Lung (tissue), 12 donors: ENCODE measurements around the gene HAND1. TPM values are rescaled to one million over a fixed set of nuclear protein-coding genes. Genes with fewer than 3 reads are reported as not detected.

Experiments
- ATAC-seq: fragments of 200-7000 bp; cut with Tn5 transposase; one replicate; pipeline ENCODE4 v1.9.1; 2020; ENCODE audit warnings: moderate number of reproducible peaks; ENCODE audit not compliant: insufficient read depth, low FRiP score
- DNase-seq, 3 donors: peaks; one replicate each; pipeline ENCODE4 v3.0.0-alpha.2; 2013 to 2017
- H3K27ac ChIP-seq, 2 donors: one replicate each; pipeline ENCODE4 v1.5.1; 2013; ENCODE audit warnings: mild to moderate bottlenecking in 2 of 2, moderate library complexity in 2 of 2, control low read depth in 1 of 2, inconsistent platforms in 1 of 2, low read depth in 1 of 2, low read length in 1 of 2
- H3K27me3 ChIP-seq, 3 donors: one replicate each; pipeline ENCODE4 v1.5.1; 2013; ENCODE audit warnings: low read length in 2 of 3; ENCODE audit not compliant: control insufficient read depth in 3 of 3, insufficient read depth in 3 of 3
- H3K36me3 ChIP-seq, 4 donors: one replicate each; pipeline ENCODE4 v1.5.1; 2013; ENCODE audit warnings: low read length in 4 of 4, mild to moderate bottlenecking in 1 of 4, moderate library complexity in 1 of 4; ENCODE audit not compliant: control insufficient read depth in 4 of 4, insufficient read depth in 4 of 4
- H3K4me1 ChIP-seq, 5 donors: one replicate each; pipeline ENCODE4 v1.5.1; 2013; ENCODE audit warnings: low read length in 5 of 5, mild to moderate bottlenecking in 2 of 5, moderate library complexity in 1 of 5; ENCODE audit not compliant: control insufficient read depth in 5 of 5, insufficient read depth in 5 of 5
- H3K4me3 ChIP-seq: one replicate; pipeline ENCODE4 v1.5.1; 2013; ENCODE audit warnings: mild to moderate bottlenecking, control low read depth, moderate library complexity
- H3K9ac ChIP-seq, 2 donors: one replicate each; pipeline ENCODE4 v1.5.1; 2013; ENCODE audit warnings: low read length in 2 of 2, control low read depth in 1 of 2; ENCODE audit not compliant: insufficient read depth in 1 of 2
- H3K9me3 ChIP-seq, 4 donors: one replicate each; pipeline ENCODE4 v1.5.1; 2013; ENCODE audit warnings: low read length in 3 of 4, mild to moderate bottlenecking in 1 of 4, moderate library complexity in 1 of 4; ENCODE audit not compliant: control insufficient read depth in 4 of 4, insufficient read depth in 3 of 4
- WGBS, 2 donors: extraction: QIAGEN DNeasy Blood & Tissue Kit; methylation state at CpG; one replicate each; pipeline ENCODE4 v1.1.7; 2013; 5-methylcytosine and 5-hydroxymethylcytosine counted together
- polyA plus RNA-seq, 2 donors: library from polyadenylated mRNA; stranded (reverse); fragments of 200-250 nt; gene quantifications; one replicate each; pipeline ENCODE4 v1.2.1, GENCODE V29; 2013
- total RNA-seq, 2 donors: library from RNA; depleted of rRNA in 1 of 2; stranded (reverse); fragments of >200 nt in 1 of 2; gene quantifications; one replicate each; pipeline ENCODE4 v1.2.1, GENCODE V29; 2014 to 2021
- TF ChIP-seq, protein P1 (sequence below): IDR thresholded peaks from 2 replicates; pipeline ENCODE4 v1.5.1; 2012; ENCODE audit warnings: mild to moderate bottlenecking; ENCODE audit errors: control extremely low read depth, extremely low read depth
- donor health status: control.
- donor health status: control.
- donor health status: Bipolar disorder and iron deficiency.
- donor health status: healthy.
- donor health status: DM: yes; HTN: yes; CAD: no.

The HAND1 gene
- total and polyA plus RNA-seq, 4 donors, result 0.02 to 0.21 (median 0.12) TPM; not detected in 1

DNA sequence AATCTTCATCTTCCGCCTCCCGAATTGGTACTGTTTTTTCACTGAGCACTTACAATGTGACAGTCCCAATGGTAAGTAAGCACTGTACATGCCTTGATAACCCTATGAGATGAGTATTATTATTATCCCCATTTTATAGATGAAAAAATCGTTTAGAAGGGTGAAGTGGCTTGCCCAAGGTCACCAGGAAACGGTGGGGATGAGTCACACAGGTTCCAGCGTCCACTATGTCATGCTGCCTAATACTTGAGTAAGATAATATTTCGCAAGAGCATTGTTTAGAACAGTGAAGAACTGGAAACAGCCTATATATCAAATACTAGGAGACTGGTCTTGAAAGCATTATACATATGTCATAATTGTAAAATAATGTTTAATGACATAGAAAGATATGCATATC is 12.9 kb downstream of the HAND1 start:
- no peaks in the 10 kb centered on the region for H3K4me1 ChIP-seq
- H3K9me3 ChIP-seq, result no peaks in the 10 kb centered on the region
- H3K9ac ChIP-seq, result no peak overlapping the region
- H3K27ac ChIP-seq, result no peak overlapping the region
- ATAC-seq (no peak), DNase-seq (no peak)
- H3K27me3 ChIP-seq, result peaks cover 0 to 16% (median 10%) of the 10 kb centered on the region in 3 donors
- TF ChIP-seq, protein P1, sequence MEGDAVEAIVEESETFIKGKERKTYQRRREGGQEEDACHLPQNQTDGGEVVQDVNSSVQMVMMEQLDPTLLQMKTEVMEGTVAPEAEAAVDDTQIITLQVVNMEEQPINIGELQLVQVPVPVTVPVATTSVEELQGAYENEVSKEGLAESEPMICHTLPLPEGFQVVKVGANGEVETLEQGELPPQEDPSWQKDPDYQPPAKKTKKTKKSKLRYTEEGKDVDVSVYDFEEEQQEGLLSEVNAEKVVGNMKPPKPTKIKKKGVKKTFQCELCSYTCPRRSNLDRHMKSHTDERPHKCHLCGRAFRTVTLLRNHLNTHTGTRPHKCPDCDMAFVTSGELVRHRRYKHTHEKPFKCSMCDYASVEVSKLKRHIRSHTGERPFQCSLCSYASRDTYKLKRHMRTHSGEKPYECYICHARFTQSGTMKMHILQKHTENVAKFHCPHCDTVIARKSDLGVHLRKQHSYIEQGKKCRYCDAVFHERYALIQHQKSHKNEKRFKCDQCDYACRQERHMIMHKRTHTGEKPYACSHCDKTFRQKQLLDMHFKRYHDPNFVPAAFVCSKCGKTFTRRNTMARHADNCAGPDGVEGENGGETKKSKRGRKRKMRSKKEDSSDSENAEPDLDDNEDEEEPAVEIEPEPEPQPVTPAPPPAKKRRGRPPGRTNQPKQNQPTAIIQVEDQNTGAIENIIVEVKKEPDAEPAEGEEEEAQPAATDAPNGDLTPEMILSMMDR, result no peak
- no peak overlapping the region for H3K4me3 ChIP-seq
- 50 to 51% methylated on average over 6 of the region's 6 CpGs for WGBS, 2 donors
- H3K36me3 ChIP-seq, result peaks cover 0 to 3% (median 0%) of the 10 kb centered on the region in 4 donors

DNA sequence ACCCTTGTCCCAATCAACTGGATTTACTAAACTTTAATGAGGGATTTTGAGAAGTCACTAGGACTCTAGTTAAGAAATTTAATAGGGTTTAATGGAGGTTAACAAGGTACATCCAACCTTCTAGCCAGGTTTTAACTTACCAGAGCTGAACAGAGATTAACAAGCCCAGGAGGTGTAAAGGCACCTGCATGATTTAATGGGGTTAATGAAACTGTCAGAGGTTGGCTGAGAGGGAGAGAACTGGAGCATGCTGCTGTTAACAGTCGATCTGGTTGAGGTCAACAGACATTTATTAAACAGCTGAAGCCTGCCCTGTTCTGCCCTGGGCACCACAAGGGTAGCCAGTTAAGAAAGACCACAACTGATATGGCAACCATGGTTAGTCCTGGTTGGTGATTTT is 13.6 kb downstream of the HAND1 start:
- DNase-seq (no peak), ATAC-seq (no peak)
- no peak overlapping the region for H3K4me3 ChIP-seq
- H3K27ac ChIP-seq, result no peak overlapping the region
- WGBS, 2 donors, result 60 to 68% methylated on average over 1 of the region's 1 CpG
- TF ChIP-seq, protein P1, result no peak
- no peaks in the 10 kb centered on the region for H3K9me3 ChIP-seq
- H3K4me1 ChIP-seq, result peaks cover 0 to 1% (median 0%) of the 10 kb centered on the region in 5 donors
- H3K27me3 ChIP-seq, result peaks cover 0 to 10% (median 4%) of the 10 kb centered on the region in 3 donors
- H3K9ac ChIP-seq, result no peak overlapping the region
- H3K36me3 ChIP-seq, result peaks cover 0 to 3% (median 0%) of the 10 kb centered on the region in 4 donors

- ATAC-seq, result no peak
- Histone ChIP-seq H3K4me1 (peaks cover 0 to 5% (median 0%) of the 10 kb centered on the region in 5 donors), H3K9ac (no peak overlapping the region), H3K27ac (no peak overlapping the region), H3K27me3 (peaks cover 0 to 2% (median 2%) of the 10 kb centered on the region in 3 donors), H3K36me3 (peaks cover 3 to 20% (median 17%) of the 10 kb centered on the region in 4 donors), H3K9me3 (no peaks in the 10 kb centered on the region), H3K4me3 (no peak overlapping the region)
- no peak for DNase-seq
- WGBS, 2 donors, result 81 to 82% methylated on average over 6 of the region's 6 CpGs
- TF ChIP-seq, protein P1, result no peak
Observed at GRCh38 chr5:154461531-154461930, 16.5 kb downstream of the HAND1 start.

DNA sequence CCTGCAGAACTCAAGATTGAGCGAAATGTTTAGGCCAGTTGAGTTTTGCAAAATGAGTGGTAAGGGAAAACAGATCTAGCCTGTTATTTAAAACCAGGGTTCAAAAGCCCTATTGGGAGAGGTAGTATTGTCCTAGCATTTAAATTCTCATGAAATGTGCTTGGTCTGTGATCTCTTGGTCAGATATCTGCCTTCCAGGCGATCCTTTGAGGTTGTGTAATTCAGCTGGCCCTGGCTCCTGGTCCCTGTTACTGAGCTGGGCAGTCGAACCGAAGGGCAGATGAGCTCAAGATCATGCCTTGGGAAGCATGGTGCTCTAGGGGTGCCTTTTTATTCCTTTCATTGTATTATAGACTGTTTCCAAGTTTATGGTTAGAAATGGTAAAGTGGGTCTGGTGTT is 17.9 kb downstream of the HAND1 start:
- H3K4me3 ChIP-seq, result no peak overlapping the region
- no peak overlapping the region for H3K27ac ChIP-seq
- H3K9me3 ChIP-seq, result no peaks in the 10 kb centered on the region
- ATAC-seq (no peak), DNase-seq (no peak)
- H3K9ac ChIP-seq, result peak overlapping the region in 1 of 2 donors; percentile 2
- H3K36me3 ChIP-seq, result peaks cover 14 to 32% (median 27%) of the 10 kb centered on the region in 4 donors
- H3K4me1 ChIP-seq, result peaks cover 0 to 5% (median 0%) of the 10 kb centered on the region in 5 donors
- 90 to 96% methylated on average over 4 of the region's 4 CpGs for WGBS, 2 donors
- TF ChIP-seq, protein P1, result no peak
- H3K27me3 ChIP-seq, result no peaks in the 10 kb centered on the region
